HG03342 (cell line): ENCODE measurements around the gene GRID1.
A peak's percentile ranks its signal among the peaks of the same experiment; 100 is the strongest.

Experiments used
- ATAC-seq: cut with Tn5 transposase; IDR thresholded peaks from one replicate; pipeline ENCODE4 v1.9.1; 2021; ENCODE audit warnings: mild to moderate bottlenecking, moderate library complexity; ENCODE audit not compliant: unreplicated experiment

The GRID1 gene

DNA sequence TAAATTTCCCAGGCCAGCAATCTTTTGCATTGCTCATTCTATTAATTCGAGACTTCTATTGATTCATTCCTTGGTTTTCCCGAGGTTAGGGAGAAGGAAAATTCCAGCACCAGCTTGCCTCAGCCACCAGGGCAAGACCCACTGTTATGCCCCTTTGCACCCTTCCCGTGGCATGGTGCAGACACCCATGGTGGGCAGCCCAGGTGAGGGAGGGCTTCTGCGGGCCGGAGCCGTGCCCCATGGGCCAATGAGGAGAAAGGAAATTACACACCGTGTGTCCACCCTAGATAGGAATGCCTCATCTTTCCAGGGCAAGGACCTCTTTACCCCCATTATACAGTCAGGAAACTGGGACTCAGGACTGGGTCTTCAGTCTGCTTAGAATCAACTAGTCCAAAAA, 4.5 kb upstream of the GRID1 start:
- no peak for ATAC-seq

GRCh38 chr10:86370006-86370585, 3.5 kb upstream of the GRID1 start:
- ATAC-seq, result no peak

GRCh38 chr10:86368987-86369386, 2.4 kb upstream of the GRID1 start:
- no peak for ATAC-seq

GRCh38 chr10:86368046-86368445, 1.5 kb upstream of the GRID1 start:
- no peak for ATAC-seq

DNA sequence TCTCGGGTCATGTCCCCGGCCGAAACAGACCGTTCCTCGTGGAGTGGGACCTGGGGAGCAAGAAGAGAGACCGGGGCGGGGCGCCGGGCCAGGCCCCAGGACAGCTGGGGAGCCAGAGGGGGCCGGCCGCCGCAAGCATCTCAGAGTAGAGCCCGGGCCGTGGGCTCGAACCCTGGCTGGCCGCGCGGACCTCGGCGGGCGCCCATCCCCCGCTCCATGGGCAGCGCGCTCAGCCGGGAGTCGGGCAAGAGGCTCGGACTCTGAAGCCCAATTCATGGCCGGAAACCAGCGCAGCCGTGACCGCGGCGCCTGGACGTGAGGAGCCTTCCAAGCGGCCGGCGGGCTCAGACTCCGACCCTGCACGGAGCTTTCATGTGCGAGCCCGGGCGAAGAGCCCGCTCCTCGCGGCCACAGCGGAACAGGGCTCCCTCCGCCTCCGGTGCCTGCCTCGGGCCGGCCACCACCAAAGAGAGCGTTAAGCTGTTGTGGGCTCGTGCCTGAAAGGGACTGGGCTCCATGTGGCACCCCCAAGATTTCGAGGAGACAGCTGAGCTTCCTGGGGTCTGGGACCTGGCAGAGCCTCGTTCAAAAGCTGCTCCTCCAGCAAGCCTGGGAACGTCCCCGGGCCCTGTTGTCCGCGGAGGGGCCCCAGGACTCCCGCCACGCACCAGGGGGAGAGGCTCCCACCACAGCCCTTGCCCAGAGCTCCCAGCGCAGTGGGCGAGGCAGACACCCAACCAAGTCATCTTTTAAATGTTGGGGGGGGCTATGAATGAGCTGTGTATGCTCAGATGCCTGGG, 757 bp upstream of the GRID1 start:
- no peak for ATAC-seq

GRCh38 chr10:86366902-86367151, 232 bp upstream of the GRID1 start:
- ATAC-seq, result peak; percentile 35

- no peak for ATAC-seq
These were observed 1.1 kb downstream of the GRID1 start for GRCh38 chr10:86365346-86366032.

DNA sequence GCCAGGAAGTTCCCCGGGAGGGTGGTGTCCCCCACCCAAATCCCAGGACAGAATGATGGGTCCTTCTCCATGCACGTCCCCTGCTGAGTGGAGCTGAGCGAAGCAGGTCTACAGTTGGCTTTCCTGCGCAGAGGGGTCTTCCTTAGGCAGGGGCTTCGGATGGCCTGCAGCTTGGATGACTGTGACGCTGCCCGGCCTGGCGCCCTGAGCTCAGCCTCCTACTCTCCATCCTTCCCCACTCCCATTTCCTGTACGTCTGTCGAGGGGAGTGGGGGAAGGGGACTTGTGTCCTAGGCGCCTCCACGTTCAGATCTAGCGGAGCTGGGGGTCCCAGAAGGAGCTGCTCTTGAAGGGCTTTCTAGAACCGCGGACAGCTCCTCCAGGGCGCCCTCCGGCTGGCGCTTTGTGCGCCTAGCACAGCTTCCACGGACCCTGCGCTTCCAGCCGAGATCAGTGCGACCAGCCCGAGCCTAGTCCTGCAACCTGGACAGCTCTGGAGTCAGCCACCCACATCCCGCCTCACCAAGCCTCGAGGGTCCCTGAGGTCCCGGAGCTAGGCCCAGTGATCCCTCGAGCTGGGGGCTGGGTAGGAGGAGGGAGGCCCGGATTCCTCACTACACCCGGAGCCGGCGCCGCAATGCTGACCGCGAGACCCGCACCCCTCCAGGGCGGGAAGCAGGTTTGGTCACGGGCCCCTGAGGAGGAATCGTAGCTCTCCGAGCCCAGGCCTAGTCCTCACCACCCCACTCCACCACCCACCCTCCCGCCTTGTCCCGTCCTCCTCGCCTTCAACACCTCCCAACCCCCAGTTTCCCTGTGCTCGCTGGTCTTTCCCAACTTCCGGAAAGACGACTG, 1.9 kb downstream of the GRID1 start:
- no peak for ATAC-seq

DNA sequence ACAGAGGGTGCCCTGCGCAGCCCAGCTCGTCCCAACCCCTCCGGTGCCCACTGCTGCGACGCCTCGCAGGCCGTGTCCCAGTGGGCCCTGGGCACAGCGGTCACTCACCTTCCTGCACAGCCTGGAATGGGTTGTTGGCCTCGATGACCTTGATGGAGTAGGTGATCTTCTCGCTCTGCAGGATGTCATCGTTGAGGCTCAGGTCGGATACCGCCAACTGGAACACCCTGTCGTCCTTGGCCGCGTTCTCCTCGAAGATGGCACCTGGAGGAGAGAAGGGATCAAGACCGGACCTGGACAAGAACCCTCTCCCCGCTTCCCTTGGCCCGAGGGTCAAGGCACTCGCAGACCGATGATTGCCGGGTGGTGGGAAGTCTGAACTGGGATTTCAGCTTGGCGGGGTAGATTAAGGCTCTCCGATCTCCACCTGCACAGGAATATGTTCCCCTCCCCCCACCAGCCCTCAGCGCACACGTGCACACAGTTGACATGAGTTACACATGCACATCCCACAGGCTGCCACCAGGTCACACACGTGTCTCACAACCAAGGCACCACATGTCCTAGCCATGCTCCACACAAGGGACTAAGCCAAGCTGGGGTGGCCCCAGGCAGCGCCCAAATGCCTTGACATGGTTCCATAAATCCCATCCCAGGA, 2.6 kb downstream of the GRID1 start:
- no peak for ATAC-seq

- ATAC-seq, result no peak
These were observed 3.3 kb downstream of the GRID1 start for GRCh38 chr10:86363184-86363832.

DNA sequence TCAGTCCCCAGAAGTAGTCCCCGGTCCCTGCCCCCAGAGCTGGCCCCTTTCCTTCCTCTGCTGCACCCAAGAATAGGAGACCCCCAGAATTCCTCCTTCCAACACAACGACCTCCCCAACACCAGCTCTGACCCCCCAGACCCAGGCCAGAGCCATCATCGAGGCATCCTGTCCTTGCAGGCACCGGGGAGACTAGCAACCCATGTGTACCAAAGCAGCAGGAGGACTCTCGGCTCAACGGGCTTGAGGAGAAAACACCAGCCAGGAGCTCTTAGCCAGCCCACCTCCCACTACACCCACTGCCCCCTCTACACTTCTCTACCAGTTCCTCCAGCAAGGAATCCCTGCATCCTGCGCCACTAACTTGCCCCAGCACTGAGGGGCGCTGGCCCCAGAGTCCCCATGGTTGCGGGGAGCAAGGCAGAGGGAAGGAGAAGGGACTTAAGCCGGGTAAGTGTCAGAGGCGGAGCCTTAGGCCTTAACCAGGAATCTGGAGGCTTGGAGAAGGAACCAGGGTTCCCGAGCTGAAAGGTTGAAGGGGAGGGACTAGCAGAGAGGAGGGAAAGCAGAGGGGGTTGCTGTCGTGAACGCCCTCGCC, 3.9 kb downstream of the GRID1 start:
- no peak for ATAC-seq

DNA sequence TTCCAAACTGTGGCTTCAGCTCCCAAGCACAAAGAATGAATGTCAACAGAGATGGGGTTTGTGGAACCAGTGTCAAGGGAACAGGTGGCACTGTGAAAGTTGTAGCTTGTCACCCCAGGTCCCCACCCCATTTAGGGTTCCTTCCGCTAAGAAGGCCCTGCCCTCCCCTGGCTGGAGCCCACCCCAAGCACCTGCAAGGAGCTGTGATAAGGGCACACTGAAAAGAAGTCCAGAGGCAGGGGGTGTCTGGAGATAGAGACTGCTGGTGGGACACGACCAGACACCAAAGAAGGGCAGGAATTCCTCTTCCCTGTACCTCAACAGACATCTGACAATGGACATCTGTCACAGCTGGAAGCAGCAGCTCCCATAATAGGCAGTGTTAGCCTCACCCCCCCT, 4.5 kb downstream of the GRID1 start:
- ATAC-seq, result no peak

GRCh38 chr10:86361156-86362128, 5.2 kb downstream of the GRID1 start:
- no peak for ATAC-seq

DNA sequence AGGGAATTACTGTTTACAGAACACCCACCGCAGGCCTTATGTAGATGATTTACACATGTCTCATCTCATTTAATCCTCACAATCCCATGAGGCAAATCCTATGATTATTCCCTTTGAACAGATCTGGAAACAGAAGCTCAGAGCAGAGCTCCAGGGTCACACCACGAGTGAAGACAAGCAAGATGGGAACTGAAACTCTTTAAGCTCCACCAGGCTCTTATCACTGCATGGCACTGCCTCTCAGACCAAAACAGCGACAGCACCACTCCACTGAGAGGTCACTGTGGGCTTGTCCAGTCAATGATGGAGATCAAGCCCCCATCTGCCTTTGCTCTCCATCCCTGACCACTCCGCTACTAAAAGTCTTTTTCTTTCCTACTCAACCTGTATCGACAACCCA, 5.9 kb downstream of the GRID1 start:
- no peak for ATAC-seq

DNA sequence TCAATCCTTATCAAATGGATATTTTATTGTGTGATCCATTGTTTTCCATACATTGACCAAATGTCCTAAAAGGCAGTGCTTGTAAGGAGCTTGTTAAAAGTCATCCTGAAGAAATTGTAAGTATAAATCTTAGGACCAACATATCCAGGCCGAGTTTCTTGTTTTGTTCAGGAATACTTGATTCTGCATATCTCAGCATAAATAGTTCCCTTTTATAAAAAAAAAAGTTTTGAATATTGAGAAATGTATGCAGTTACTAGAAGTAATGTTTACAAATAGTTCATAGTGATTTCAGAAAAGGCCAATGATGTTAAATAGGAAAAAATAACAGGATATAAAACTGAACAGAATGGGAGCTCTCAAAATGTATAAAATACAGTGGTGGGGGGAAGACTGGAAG, 6.6 kb downstream of the GRID1 start:
- no peak for ATAC-seq

DNA sequence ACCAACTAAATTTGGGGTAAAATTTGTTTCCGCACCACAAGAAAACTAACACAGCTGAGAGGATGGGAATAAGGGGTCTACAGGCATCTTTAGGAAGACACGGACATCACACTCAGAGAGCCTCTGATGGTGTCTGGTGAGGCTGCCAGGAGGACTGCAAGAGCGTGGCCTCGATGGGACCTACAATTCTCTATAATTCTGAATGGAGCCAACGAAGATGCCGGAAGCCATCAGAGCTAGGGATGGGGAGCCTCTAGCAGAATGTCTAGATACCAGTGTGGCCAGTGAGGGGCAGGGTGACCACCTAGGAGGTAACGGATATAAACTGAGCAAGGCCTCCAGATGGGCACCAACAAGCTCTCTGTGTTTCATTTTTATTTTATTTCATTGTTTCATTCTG, 7.5 kb downstream of the GRID1 start:
- ATAC-seq, result no peak

- ATAC-seq, result no peak
These were observed 8.9 kb downstream of the GRID1 start for GRCh38 chr10:86357676-86358075.

GRCh38 chr10:86357041-86357440, 9.6 kb downstream of the GRID1 start:
- no peak for ATAC-seq

GRCh38 chr10:86356296-86356695, 10.3 kb downstream of the GRID1 start:
- no peak for ATAC-seq
